Body of pancreas (tissue), 4 donors: Measurements from ENCODE around the gene PCYOX1L. TPM values are rescaled to one million over a fixed set of nuclear protein-coding genes. Genes with fewer than 3 reads are reported as not detected.

Experiments used
- ATAC-seq: fragments of 150-250 bp; one replicate; pipeline ENCODE4 v1.9.1; 2016
- DNase-seq, 4 donors: peaks; one replicate each; pipeline ENCODE4 v3.0.0-alpha.2; 2019
- H3K27ac ChIP-seq, 4 donors: fragments of 200-600 bp; sonication (generic); 1 replicate in 3 of 4; 2 replicates in 1 of 4; pipeline versions ENCODE4 v1.5.1 to v1.6.1; 2016 to 2019; ENCODE audit warnings: mild to moderate bottlenecking in 1 of 4, mixed read lengths in 1 of 4, moderate library complexity in 1 of 4
- H3K27me3 ChIP-seq, 2 donors: fragments of 200-600 bp; sonication (generic); one replicate each; pipeline ENCODE4 v1.6.0; 2016; ENCODE audit warnings: mild to moderate bottlenecking in 1 of 2
- H3K36me3 ChIP-seq, 2 donors: fragments of 200-600 bp; sonication (generic); replicated peaks in 1 of 2; 2 replicates each; pipeline ENCODE4 v1.5.1; 2016; ENCODE audit warnings: low read depth in 2 of 2; ENCODE audit not compliant: insufficient read depth in 1 of 2
- H3K4me1 ChIP-seq: fragments of 200-600 bp; sonication (generic); one replicate; pipeline ENCODE4 v1.6.0; 2016
- H3K4me3 ChIP-seq, 2 donors: fragments of 200-600 bp; sonication (generic); 1 replicate in 1 of 2; 2 replicates in 1 of 2; pipeline ENCODE4 v1.5.1; 2016 to 2019
- H3K9me3 ChIP-seq, 3 donors: fragments of 200-600 bp; sonication (generic); 1 replicate in 2 of 3; 2 replicates in 1 of 3; pipeline ENCODE4 v1.5.1; 2016
- POLR2A ChIP-seq, 3 donors: fragments of 450-650 bp; IDR thresholded peaks; one replicate each; pipeline ENCODE4 v1.6.1; 2016; ENCODE audit warnings: antibody characterized with exemption in 3 of 3, mild to moderate bottlenecking in 2 of 3
- WGBS, 2 donors: methylation state at CpG; one replicate each; pipeline ENCODE4 v1.1.5; 2017; 5-methylcytosine and 5-hydroxymethylcytosine counted together
- intact Hi-C: fragments of 100-400 bp; cut with DNase I; formaldehyde crosslinking; loops from one replicate; pipeline ENCODE4 v1.15.1; 2023
- total RNA-seq, 2 donors: library from RNA; depleted of rRNA; stranded (reverse); fragments of >200 nt; gene quantifications; one replicate each; pipeline ENCODE4 v1.1.0, GENCODE V29; 2016
- TF ChIP-seq, protein P1 (sequence below), 7 experiments: fragments of 450-650 bp in 4 of 7; fragments of 200-600 bp in 3 of 7; sonication (generic) in 3 of 7; IDR thresholded peaks; one replicate each; pipeline ENCODE4 v1.5.1; 2016 to 2019; ENCODE audit warnings: antibody characterized with exemption in 7 of 7

Gene PCYOX1L
- total RNA-seq, 2 donors from 2014 or later: 3.9 to 5.6 TPM

DNA sequence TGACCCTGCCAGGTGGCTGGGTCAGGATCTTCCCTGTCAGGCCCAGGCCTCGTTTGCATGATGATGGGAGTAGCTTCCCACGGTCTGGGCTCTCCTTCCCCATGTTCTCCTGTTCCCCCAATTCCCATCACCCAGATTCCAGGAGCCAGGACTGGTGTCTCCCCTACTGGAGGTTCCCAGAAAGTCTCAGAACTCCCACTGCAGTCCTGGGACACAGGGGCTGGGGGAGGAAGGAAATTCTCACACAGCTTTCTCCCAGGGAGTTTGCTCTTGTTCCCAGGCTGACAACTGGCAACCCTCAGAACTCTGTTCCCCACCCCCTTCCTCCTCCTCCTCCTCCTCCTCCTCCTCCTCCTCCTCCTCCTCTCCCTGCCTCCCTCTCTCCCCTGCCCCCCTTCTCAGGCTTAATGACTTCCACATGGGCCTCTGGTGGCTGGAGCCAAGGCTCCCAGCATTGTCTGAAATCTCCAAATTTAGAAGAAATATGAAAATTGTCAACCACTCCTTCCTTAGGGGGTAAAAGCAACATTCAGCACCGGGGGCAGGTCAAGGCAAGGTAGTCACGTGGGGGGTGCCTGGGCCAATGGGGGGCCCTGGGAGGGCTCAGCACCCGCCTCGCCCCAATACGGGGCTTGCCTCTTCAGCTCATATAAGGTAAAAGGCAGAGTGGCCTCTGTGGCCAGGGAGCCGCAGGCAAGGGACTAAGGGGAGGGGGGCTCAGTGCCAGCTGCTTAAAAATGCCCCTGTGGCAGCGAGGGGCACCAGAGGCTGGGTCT, 48.5 kb downstream of the PCYOX1L start:
- peak in 2 of 3 donors; percentile 47 to 51 for TF ChIP-seq POLR2A (IDR thresholded peaks at IDR 0.05)
- TF ChIP-seq, protein P1, sequence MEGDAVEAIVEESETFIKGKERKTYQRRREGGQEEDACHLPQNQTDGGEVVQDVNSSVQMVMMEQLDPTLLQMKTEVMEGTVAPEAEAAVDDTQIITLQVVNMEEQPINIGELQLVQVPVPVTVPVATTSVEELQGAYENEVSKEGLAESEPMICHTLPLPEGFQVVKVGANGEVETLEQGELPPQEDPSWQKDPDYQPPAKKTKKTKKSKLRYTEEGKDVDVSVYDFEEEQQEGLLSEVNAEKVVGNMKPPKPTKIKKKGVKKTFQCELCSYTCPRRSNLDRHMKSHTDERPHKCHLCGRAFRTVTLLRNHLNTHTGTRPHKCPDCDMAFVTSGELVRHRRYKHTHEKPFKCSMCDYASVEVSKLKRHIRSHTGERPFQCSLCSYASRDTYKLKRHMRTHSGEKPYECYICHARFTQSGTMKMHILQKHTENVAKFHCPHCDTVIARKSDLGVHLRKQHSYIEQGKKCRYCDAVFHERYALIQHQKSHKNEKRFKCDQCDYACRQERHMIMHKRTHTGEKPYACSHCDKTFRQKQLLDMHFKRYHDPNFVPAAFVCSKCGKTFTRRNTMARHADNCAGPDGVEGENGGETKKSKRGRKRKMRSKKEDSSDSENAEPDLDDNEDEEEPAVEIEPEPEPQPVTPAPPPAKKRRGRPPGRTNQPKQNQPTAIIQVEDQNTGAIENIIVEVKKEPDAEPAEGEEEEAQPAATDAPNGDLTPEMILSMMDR (IDR thresholded peaks at IDR 0.05): no peak
- 68 to 71% methylated on average over 8 to 9 of the region's 9 CpGs for WGBS, 2 donors
- H3K4me1 ChIP-seq: no peaks in the 10 kb centered on the region
- no peaks in the 10 kb centered on the region for H3K27me3 ChIP-seq
- H3K36me3 ChIP-seq: no peaks in the 10 kb centered on the region
- peak; percentile 37 for ATAC-seq
- H3K9me3 ChIP-seq: no peaks in the 10 kb centered on the region
- H3K27ac ChIP-seq: peak overlapping the region in 1 of 4 donors; percentile 17
- peak in 2 of 4 donors; percentile 20 to 33 for DNase-seq
- intact Hi-C loops: no loop called here
- no peak overlapping the region for H3K4me3 ChIP-seq

DNA sequence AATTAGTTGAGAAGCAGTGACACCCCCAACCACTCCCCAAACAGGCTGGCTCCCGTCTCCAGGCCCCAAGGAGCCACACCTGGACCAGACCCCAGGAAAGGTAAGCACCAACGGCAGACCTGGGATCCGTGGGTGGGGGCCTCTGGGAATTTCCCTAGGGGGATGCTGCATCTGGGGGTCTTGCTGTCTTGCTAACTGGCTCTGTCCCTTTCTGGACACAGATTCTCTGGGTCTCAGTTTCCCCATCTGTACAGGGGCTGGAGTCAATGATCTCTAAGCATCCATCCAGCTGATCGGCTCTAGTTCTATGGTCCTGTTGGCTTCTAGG, 49.1 kb downstream of the PCYOX1L start:
- no peaks in the 10 kb centered on the region for H3K4me1 ChIP-seq
- H3K9me3 ChIP-seq: no peaks in the 10 kb centered on the region
- no peaks in the 10 kb centered on the region for H3K27me3 ChIP-seq
- TF ChIP-seq, protein P1 (IDR thresholded peaks at IDR 0.05): no peak
- TF ChIP-seq POLR2A (IDR thresholded peaks at IDR 0.05): no peak
- H3K4me3 ChIP-seq: no peak overlapping the region
- H3K27ac ChIP-seq: peak overlapping the region in 1 of 4 donors; percentile 4
- no peak for DNase-seq
- WGBS, 2 donors: 67 to 83% methylated on average over 1 to 4 of the region's 4 CpGs
- no peak for ATAC-seq
- intact Hi-C loops: no loop called here
- no peaks in the 10 kb centered on the region for H3K36me3 ChIP-seq

DNA sequence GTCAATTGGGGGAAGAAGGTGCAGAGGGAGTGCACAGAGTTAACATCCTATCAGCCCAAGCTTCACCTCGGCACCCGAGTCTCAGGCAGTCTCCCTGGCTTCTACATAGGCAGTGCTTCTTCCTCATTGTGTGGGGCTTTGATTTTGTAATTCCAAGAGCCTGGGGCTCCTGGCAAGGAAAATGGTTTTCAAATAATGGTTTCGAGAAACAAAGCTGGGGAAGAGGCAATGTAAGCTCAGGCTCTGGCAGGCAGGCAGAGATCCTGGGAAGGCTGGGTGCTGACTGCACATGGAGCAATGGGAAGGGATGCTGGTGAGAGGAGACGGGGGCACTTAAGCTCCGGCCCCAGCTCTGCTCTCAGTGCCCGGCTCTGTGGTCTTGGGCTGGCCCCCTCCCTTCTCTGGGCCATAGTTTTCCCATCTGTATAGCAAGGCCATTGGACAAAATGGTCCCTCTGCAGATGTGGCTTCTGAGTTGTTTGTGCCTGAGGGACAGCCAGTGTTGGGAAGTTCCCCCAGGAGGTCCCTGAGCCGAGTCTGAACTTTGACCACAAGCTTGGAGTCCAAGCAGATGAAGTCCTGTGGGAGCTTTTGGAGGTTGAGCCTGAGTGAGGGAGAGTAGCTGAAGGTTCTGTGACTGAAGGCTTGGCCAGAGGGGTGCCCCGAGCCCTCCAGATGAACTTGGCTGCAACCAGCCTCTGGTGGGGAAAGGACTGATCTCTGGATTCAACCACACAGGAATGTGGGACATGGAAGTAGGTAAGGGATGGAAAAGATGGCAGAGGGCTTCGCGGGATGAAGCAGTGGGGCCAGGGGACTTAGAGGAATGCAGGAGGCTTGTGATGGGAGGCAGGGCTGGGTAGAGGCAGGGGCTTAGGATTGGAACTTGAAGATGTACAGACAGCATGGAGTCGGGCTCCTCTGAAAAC, 49.7 kb downstream of the PCYOX1L start:
- ATAC-seq (no peak), DNase-seq (no peak)
- Histone ChIP-seq H3K27ac (peak overlapping the region in 1 of 4 donors; percentile 4), H3K9me3 (no peaks in the 10 kb centered on the region), H3K4me1 (no peaks in the 10 kb centered on the region), H3K36me3 (no peaks in the 10 kb centered on the region), H3K27me3 (no peaks in the 10 kb centered on the region), H3K4me3 (no peak overlapping the region)
- 62% methylated on average over 11 of the region's 11 CpGs for WGBS, 2 donors
- intact Hi-C loops: no loop called here
- TF ChIP-seq POLR2A (IDR thresholded peaks at IDR 0.05): no peak
- TF ChIP-seq, protein P1 (IDR thresholded peaks at IDR 0.05): no peak

DNA sequence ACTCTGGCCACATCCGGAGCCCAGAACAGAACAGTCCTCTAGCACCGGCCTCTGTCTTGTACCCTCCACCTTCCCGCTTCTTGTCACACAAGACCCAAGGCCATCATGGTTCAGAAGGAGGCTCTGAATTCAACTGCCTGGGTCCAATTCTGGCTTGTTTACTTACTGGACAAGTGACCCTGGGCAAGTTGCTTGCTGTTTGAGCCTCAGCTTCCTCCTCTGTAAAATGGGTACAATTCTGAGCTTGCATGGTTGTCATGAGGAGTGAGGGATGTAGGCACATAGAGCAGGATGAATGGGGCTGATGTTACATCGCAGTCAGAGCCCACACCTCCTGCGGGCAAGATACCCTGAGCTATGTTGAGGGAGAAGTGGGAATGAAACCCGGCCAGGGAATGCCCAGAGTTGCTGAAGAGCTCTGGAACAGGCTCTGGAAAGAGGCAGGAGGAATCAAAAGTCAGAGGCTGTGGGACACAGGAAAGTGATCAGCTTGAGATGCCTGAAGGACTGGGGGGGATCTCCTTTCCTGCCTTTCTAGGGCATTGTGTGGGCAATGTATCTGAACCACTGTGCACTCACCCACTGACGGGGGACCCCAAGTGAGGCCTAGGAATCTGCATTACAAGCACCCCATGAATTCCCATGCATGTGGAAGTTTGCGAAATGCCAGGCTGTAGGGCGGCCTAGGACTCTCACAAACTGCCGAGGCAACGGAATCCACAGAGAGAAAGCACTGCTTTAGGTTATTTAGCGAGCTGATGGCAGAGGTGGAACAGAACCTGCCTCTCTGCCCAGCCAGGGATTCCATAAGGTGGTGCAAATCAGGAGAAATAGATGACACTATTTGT, 50.6 kb downstream of the PCYOX1L start:
- DNase-seq (no peak), ATAC-seq (no peak)
- TF ChIP-seq POLR2A (IDR thresholded peaks at IDR 0.05): no peak
- no peak overlapping the region for H3K4me3 ChIP-seq
- no peaks in the 10 kb centered on the region for H3K27me3 ChIP-seq
- no peaks in the 10 kb centered on the region for H3K9me3 ChIP-seq
- WGBS, 2 donors: 83 to 89% methylated on average over 12 of the region's 12 CpGs
- intact Hi-C loops: no loop called here
- peak overlapping the region in 1 of 4 donors; percentile 4 for H3K27ac ChIP-seq
- H3K4me1 ChIP-seq: no peaks in the 10 kb centered on the region
- no peaks in the 10 kb centered on the region for H3K36me3 ChIP-seq
